ENCODE measurements around the gene EFCAB13. TPM values are rescaled to one million over a fixed set of nuclear protein-coding genes. Genes with fewer than 3 reads are reported as not detected.
A peak's percentile ranks its signal among the peaks of the same experiment; 100 is the strongest.

EFCAB13 gene
- total RNA-seq, 1 experiment from 2014 or later: 2.7 TPM

DNA sequence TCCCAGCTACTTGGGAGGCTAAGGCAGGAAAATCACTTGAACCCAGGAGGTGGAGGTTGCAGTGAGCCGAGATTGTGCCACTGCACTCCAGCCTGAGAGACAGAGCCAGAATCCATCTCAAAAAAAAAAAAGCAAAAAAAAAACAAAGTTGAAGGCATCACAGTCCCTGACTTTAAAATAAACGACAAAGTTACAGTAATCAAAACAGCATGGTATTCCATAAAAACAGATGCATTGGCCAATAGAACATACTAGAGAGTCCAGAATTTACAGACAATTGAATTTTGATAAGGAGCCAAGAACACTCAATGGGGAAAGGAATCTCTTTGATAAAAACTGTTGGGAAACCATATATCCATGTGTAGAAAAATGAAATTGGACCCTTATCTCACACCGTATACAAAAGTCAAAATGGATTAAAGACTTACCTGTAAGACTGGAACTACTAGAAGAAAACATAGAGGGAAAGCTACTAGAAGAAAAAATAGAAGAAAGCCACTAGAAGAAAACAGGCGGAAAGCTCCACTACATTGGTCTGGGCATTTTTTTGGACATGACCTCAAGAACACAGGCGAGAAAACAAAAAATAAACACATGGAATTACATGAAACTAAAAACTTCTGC, 2.8 kb upstream of the EFCAB13 start:
- no peak overlapping the region for H3K4me2 ChIP-seq (ENCODE audit: low read length)
- no TSS peak for BruUV-seq (replicated peaks)
- TF ChIP-seq, protein P1, sequence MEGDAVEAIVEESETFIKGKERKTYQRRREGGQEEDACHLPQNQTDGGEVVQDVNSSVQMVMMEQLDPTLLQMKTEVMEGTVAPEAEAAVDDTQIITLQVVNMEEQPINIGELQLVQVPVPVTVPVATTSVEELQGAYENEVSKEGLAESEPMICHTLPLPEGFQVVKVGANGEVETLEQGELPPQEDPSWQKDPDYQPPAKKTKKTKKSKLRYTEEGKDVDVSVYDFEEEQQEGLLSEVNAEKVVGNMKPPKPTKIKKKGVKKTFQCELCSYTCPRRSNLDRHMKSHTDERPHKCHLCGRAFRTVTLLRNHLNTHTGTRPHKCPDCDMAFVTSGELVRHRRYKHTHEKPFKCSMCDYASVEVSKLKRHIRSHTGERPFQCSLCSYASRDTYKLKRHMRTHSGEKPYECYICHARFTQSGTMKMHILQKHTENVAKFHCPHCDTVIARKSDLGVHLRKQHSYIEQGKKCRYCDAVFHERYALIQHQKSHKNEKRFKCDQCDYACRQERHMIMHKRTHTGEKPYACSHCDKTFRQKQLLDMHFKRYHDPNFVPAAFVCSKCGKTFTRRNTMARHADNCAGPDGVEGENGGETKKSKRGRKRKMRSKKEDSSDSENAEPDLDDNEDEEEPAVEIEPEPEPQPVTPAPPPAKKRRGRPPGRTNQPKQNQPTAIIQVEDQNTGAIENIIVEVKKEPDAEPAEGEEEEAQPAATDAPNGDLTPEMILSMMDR (conservative IDR thresholded peaks at IDR 0.05; ENCODE audit: low read depth, low read length): no peak
- TF ChIP-seq EZH2 (IDR thresholded peaks at IDR 0.05; ENCODE audit: low read length, unreplicated experiment) (no peak), EZH2phosphoT487 (IDR thresholded peaks at IDR 0.05; ENCODE audit: borderline replicate concordance, low read length) (no peak)
- no peak overlapping the region for H3K4me3 ChIP-seq (ENCODE audit: low read length)
- no peak for ATAC-seq
- POLR2A ChIA-PET (ENCODE audit: unreplicated experiment): no interaction called here
- H3K9me3 ChIP-seq (ENCODE audit: low read length): 0 out of 2 replicates have a peak, but pooled peaks cover 5% of the 10 kb centered on the region
- no peak overlapping the region for H3K27ac ChIP-seq (ENCODE audit: low read length)
- intact Hi-C loops (cut with micrococcal nuclease): loop anchor here (5.0 kb wide), 1 partner anchor 291 kb away; no protein-coding TSS in a partner anchor
- H3F3A ChIP-seq (ENCODE audit: low read length, unreplicated experiment): no peaks in the 10 kb centered on the region
- no peaks in the 10 kb centered on the region for H3K36me3 ChIP-seq (ENCODE audit: low read depth, low read length)
- H3K79me2 ChIP-seq (ENCODE audit: low read length): no peaks in the 10 kb centered on the region
- no peaks in the 10 kb centered on the region for H3K9me2 ChIP-seq (replicated peaks; ENCODE audit: low read length)
- H4K20me1 ChIP-seq (ENCODE audit: low read length): no peaks in the 10 kb centered on the region
- peaks cover 21% of the 10 kb centered on the region for H3K4me1 ChIP-seq (ENCODE audit: insufficient read depth, low read length)
- no peak overlapping the region for H3K9ac ChIP-seq (ENCODE audit: low read length)
- no peak overlapping the region for H2AFZ ChIP-seq (ENCODE audit: low read length)
- CTCF ChIA-PET: no interaction called here
- DNase-seq: no peak
- H3K27me3 ChIP-seq (ENCODE audit: low read length): no peaks in the 10 kb centered on the region

DNA sequence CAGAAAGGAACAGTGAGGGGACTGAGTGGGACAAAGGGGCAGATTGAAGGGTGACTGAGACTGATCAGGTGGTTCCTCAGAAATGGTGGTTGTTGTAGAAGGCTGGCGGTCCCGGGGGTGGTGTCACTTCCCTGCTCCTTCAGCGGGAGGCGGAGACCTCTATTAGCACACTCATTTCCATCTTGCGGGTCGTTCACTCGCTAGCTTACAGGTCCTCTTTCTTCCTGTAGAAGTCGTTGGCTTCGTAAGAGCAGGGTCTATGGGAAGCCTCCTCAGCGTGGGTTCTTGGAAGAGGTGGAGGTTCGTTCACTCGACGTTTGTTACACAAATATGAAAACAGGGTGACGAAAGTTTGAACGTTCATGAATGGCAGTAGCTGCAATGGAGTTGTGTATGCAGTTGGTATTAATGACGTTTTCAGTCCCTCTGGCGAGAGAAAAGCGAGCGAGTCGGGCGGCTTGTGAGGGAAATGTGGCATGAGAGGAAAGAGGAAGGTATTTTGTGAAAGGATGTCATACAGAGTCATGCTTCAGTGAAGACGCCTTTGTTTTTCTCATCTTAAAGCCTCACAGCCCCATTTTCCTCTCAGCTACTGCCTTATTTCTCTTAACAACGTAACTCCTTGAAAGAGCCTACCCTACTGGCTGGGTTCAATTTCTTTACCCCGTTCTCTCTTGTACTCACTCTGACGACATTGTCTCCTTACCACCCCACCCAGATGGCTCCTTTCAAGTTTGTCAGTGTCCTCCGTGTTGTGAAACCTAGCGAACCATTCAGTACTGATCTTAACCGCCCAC, 667 bp downstream of the EFCAB13 start:
- peak overlapping the region; percentile 100 for H2AFZ ChIP-seq (ENCODE audit: low read length)
- BruUV-seq (replicated peaks): TSS peak; percentile 91
- peak overlapping the region; percentile 81 for H3K9ac ChIP-seq (ENCODE audit: low read length)
- peak overlapping the region; percentile 36; the same call in 1 of the 2 replicates for H3K27ac ChIP-seq (ENCODE audit: low read length)
- H3K27me3 ChIP-seq (ENCODE audit: low read length): no peaks in the 10 kb centered on the region
- no peaks in the 10 kb centered on the region for H3K36me3 ChIP-seq (ENCODE audit: low read depth, low read length)
- H3K9me2 ChIP-seq (replicated peaks; ENCODE audit: low read length): no peaks in the 10 kb centered on the region
- H3K79me2 ChIP-seq (ENCODE audit: low read length): no peaks in the 10 kb centered on the region
- ATAC-seq (peak; percentile 15), DNase-seq (peak; percentile 49)
- H3K4me2 ChIP-seq (ENCODE audit: low read length): peak overlapping the region; percentile 100
- CTCF ChIA-PET: interaction anchor here (0.6 kb wide), 1 partner anchor 292 kb away, joined by 3 read pairs; no protein-coding TSS in a partner anchor
- POLR2A ChIA-PET (ENCODE audit: unreplicated experiment): no interaction called here
- TF ChIP-seq EZH2 (IDR thresholded peaks at IDR 0.05; ENCODE audit: low read length, unreplicated experiment) (no peak), EZH2phosphoT487 (IDR thresholded peaks at IDR 0.05; ENCODE audit: borderline replicate concordance, low read length) (no peak)
- TF ChIP-seq, protein P1 (conservative IDR thresholded peaks at IDR 0.05; ENCODE audit: low read depth, low read length): no peak
- H4K20me1 ChIP-seq (ENCODE audit: low read length): no peaks in the 10 kb centered on the region
- H3K4me3 ChIP-seq (ENCODE audit: low read length): peak overlapping the region; percentile 94
- intact Hi-C loops (cut with micrococcal nuclease): loop anchor here (5.0 kb wide), 1 partner anchor 288 kb away; no protein-coding TSS in a partner anchor
- peaks cover 14% of the 10 kb centered on the region for H3K4me1 ChIP-seq (ENCODE audit: insufficient read depth, low read length)
- 0 out of 2 replicates have a peak, but pooled peaks cover 5% of the 10 kb centered on the region for H3K9me3 ChIP-seq (ENCODE audit: low read length)
- H3F3A ChIP-seq (ENCODE audit: low read length, unreplicated experiment): no peaks in the 10 kb centered on the region
